Smooth muscle cell (in vitro differentiated cells): ENCODE results near the gene DLGAP5. TPM values are rescaled to one million over a fixed set of nuclear protein-coding genes. Genes with fewer than 3 reads are reported as not detected.

Experiments used
- DNase-seq: peaks from one replicate; lab custom pipeline; 2025; ENCODE audit not compliant: unreplicated experiment; lab: John Stamatoyannopoulos, UW
- H2AFZ ChIP-seq: fragments of 200-600 bp; sonication (generic); 2 replicates; pipeline ENCODE4 v1.6.0; 2016; ENCODE audit warnings: antibody characterized with exemption, low read depth, mild to moderate bottlenecking
- H3F3A ChIP-seq: fragments of 200-600 bp; sonication (generic); 2 replicates; pipeline ENCODE4 v1.6.0; 2017; ENCODE audit warnings: antibody characterized with exemption, low read depth
- H3K27ac ChIP-seq: fragments of 200-600 bp; sonication (generic); 2 replicates; pipeline ENCODE4 v1.5.1; 2016; ENCODE audit warnings: low read depth, mild to moderate bottlenecking
- H3K27me3 ChIP-seq: fragments of 200-600 bp; sonication (generic); 2 replicates; pipeline ENCODE4 v1.6.1; 2016; ENCODE audit warnings: low read depth, mild to moderate bottlenecking
- H3K36me3 ChIP-seq: fragments of 200-600 bp; sonication (generic); 2 replicates; pipeline ENCODE4 v1.5.1; 2016; ENCODE audit warnings: low read depth
- H3K4me1 ChIP-seq: fragments of 200-600 bp; sonication (generic); 2 replicates; pipeline ENCODE4 v1.5.1; 2016; ENCODE audit warnings: low read depth
- H3K4me2 ChIP-seq: fragments of 200-600 bp; sonication (generic); 2 replicates; pipeline ENCODE4 v1.6.0; 2016; ENCODE audit warnings: mild to moderate bottlenecking
- H3K4me3 ChIP-seq: fragments of 200-600 bp; sonication (generic); 2 replicates; pipeline ENCODE4 v1.5.1; 2016; ENCODE audit warnings: mild to moderate bottlenecking
- H3K79me2 ChIP-seq: fragments of 200-600 bp; sonication (generic); 2 replicates; pipeline ENCODE4 v1.6.0; 2016; ENCODE audit warnings: low read depth, mild to moderate bottlenecking
- H3K9ac ChIP-seq: fragments of 200-600 bp; sonication (generic); 2 replicates; pipeline ENCODE4 v1.6.0; 2016; ENCODE audit warnings: low read depth
- H3K9me3 ChIP-seq: fragments of 200-600 bp; sonication (generic); replicated peaks from 2 replicates; pipeline ENCODE4 v1.5.1; 2016; ENCODE audit warnings: low read depth
- H4K20me1 ChIP-seq: fragments of 200-600 bp; sonication (generic); 2 replicates; pipeline ENCODE4 v1.6.0; 2016; ENCODE audit warnings: low read depth
- WGBS: methylation state at CpG from one replicate; pipeline ENCODE4 v1.1.7; 2016; ENCODE audit warnings: low lambda C conversion rate; 5-methylcytosine and 5-hydroxymethylcytosine counted together
- polyA plus RNA-seq: library from polyadenylated mRNA; unstranded; fragments of >200 nt; fragmentation: Nextera tagmentation; extraction: Ambion mirVana; gene quantifications from 2 replicates; pipeline ENCODE4 v1.2.1, GENCODE V29; 2016
- total RNA-seq: library from RNA; depleted of rRNA; stranded (reverse); fragments of >200 nt; gene quantifications from 2 replicates; pipeline ENCODE4 v1.2.3, GENCODE V29; 2014
- TF ChIP-seq, protein P1 (sequence below): fragments of 200-600 bp; sonication (generic); IDR thresholded peaks from 2 replicates; pipeline ENCODE4 v1.5.1; 2017; ENCODE audit warnings: borderline replicate concordance, mild to moderate bottlenecking, antibody characterized with exemption; ENCODE audit not compliant: insufficient read depth, poor library complexity, severe bottlenecking

Gene DLGAP5
- total and polyA plus RNA-seq, 2 experiments from 2014 or later, result 7.5 to 8.0 TPM

DNA sequence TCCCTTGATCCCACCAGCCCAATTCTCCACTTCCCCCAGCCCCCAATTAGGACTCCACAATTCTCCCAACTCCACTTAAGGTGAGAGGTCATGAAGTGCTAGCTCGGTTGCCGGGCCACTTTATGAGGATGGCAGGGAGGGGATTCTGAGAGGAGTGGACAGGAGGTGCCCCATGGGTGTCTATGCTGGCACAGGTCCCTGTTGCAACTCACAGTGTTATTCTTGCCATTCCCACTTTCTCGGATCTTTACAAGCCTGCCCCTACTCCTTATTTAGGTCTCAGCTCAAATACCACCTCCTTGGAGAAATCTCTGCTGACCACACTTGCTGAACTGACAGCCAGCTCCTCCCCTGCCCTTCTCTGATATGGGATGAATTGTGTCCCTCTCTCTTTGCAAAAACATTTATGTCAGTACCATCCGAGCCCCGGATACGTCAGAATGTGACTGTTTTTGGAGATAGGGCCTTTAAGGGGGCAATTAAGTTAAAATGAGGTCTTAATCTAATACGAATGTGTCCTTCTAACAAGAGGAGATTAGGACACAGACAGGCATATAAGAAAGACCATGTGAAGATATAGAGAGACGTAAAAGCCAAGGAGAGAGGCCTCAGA, 66.5 kb downstream of the DLGAP5 start:
- Histone ChIP-seq H3K4me2 (no peak overlapping the region), H4K20me1 (peaks cover under 1% of the 10 kb centered on the region), H3K4me1 (peaks cover 29% of the 10 kb centered on the region), H3K27me3 (no peaks in the 10 kb centered on the region), H3K36me3 (no peaks in the 10 kb centered on the region), H3K27ac (peak overlapping the region; percentile 8), H3K79me2 (peaks cover under 1% of the 10 kb centered on the region), H3K9ac (no peak overlapping the region), H3F3A (peaks cover 32% of the 10 kb centered on the region), H3K9me3 (no peaks in the 10 kb centered on the region), H2AFZ (no peak overlapping the region), H3K4me3 (no peak overlapping the region)
- no peak for DNase-seq
- 83% methylated on average over 8 of the region's 8 CpGs for WGBS
- TF ChIP-seq, protein P1, sequence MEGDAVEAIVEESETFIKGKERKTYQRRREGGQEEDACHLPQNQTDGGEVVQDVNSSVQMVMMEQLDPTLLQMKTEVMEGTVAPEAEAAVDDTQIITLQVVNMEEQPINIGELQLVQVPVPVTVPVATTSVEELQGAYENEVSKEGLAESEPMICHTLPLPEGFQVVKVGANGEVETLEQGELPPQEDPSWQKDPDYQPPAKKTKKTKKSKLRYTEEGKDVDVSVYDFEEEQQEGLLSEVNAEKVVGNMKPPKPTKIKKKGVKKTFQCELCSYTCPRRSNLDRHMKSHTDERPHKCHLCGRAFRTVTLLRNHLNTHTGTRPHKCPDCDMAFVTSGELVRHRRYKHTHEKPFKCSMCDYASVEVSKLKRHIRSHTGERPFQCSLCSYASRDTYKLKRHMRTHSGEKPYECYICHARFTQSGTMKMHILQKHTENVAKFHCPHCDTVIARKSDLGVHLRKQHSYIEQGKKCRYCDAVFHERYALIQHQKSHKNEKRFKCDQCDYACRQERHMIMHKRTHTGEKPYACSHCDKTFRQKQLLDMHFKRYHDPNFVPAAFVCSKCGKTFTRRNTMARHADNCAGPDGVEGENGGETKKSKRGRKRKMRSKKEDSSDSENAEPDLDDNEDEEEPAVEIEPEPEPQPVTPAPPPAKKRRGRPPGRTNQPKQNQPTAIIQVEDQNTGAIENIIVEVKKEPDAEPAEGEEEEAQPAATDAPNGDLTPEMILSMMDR, result no peak

DNA sequence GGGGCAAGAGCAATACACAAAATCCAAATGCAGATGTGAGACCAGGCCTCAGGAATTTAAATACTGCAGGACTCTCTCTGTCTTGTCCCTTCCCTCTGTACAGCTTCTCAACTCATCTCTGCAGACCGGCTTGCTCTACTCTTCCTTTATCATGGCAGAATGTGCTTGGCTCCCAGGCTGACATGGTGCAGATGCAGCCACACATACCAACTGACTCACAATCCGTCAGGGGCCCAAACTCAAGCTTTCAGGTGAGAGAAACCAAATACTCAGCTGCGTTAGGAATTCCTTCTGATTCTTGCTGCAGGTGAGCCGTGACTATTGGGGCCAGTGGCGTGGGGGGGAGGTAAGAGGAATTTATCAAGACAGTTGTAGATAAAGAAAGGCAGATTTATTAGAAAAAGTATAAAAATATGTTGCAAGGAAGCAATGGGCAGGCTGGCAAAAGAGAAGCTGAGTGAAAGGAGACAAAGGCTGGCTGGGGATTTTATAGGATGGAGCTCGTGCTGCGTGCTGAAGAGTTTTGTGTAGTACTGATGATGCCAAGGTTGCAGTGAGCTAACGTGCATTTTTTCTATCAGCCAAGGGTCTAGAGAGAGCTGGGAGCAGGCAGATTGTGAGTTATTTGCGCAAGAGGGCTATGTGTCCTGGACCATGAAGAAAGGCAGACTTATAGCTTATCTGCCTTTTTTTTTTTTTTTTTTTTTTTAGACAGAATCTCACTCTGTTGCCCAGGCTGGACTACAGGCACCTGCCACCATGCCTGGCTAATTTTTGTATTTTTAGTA, 67.3 kb downstream of the DLGAP5 start:
- TF ChIP-seq, protein P1, result no peak
- peaks cover 29% of the 10 kb centered on the region for H3K4me1 ChIP-seq
- WGBS, result 58% methylated on average over 9 of the region's 9 CpGs
- H3K27ac ChIP-seq, result peak overlapping the region; percentile 95
- no peaks in the 10 kb centered on the region for H3K36me3 ChIP-seq
- H3K4me3 ChIP-seq, result no peak overlapping the region
- no peaks in the 10 kb centered on the region for H3K9me3 ChIP-seq
- H3K4me2 ChIP-seq, result peak overlapping the region; percentile 42
- no peaks in the 10 kb centered on the region for H4K20me1 ChIP-seq
- H3K9ac ChIP-seq, result peak overlapping the region; percentile 47
- no peak for DNase-seq
- no peaks in the 10 kb centered on the region for H3K27me3 ChIP-seq
- no peaks in the 10 kb centered on the region for H3K79me2 ChIP-seq
- peaks cover 32% of the 10 kb centered on the region for H3F3A ChIP-seq
- H2AFZ ChIP-seq, result no peak overlapping the region

DNA sequence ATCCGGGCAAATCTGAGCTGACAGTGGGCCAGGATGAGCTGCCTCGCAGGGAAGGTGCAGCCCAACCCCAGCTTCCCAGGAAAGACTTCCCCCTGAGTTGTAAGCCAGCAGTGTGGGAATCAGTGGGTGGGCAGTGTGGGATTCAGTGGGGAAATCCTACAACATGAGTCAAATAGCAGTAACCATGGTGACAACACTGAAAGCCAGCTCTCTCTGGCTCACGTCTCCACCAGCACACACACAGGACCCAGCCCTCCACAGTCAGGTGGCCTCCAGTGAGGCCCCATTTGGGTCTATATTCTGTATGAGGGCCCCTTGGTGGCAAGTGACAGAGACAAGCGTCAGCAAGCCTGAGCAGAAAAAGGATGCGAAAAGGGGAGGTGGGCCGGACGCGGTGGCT, 68.3 kb downstream of the DLGAP5 start:
- peak overlapping the region; percentile 77 for H3K4me2 ChIP-seq
- peak overlapping the region; percentile 95 for H3K27ac ChIP-seq
- H3K36me3 ChIP-seq, result no peaks in the 10 kb centered on the region
- peaks cover 36% of the 10 kb centered on the region for H3K4me1 ChIP-seq
- peaks cover 24% of the 10 kb centered on the region for H3F3A ChIP-seq
- no peak overlapping the region for H3K4me3 ChIP-seq
- H3K27me3 ChIP-seq, result no peaks in the 10 kb centered on the region
- no peaks in the 10 kb centered on the region for H3K9me3 ChIP-seq
- H4K20me1 ChIP-seq, result no peaks in the 10 kb centered on the region
- H3K79me2 ChIP-seq, result no peaks in the 10 kb centered on the region
- 58% methylated on average over 8 of the region's 8 CpGs for WGBS
- TF ChIP-seq, protein P1, result no peak
- H2AFZ ChIP-seq, result no peak overlapping the region
- peak; percentile 28 for DNase-seq
- H3K9ac ChIP-seq, result peak overlapping the region; percentile 75
